ENCODE measurements around the gene HTR7. TPM values are rescaled to one million over a fixed set of nuclear protein-coding genes. Genes with fewer than 3 reads are reported as not detected.

HTR7 gene
- total and polyA plus RNA-seq, 2 of the 4 experiments (the other 2 are of a cell fraction) = 0.43 to 0.72 TPM

DNA sequence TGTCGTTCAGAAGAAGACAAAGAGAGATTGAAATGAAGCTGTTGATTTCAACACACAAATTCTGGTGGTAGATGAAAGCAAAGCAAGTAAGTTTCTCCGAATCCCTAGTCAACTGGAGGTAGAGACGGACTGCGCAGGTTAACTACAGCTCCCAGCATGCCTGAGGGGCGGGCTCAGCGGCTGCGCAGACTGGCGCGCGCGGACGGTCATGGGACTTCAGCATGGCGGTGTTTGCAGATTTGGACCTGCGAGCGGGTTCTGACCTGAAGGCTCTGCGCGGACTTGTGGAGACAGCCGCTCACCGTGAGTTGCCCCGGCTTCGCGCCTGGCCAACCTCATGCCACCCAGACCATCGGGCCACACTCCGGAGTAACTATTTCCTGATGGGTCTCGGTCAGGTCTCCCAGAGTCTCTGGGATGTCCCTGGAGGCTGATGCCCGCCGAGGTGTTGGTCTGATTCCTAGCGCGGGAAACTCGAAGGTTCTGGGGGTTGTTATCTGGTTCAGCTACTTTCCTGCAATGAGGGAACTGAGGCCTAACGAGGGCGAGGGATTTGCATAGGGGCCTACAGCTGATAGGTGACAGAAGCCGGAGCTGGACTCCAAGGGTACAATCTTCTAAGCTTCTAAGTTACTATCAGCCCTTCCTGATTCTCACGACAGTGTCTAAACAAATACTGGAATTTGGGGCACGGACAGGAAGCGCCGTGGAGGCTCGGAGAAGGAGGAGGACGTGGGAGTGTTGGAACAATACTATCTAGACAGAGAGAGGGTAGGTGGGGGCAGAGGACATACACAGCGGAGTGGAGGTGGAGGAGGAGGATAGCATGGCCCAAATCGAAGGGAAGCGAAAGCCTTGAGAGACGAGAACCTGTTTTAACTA is 14.2 kb upstream of the HTR7 start, which contains the start of gene RPP30:
Gene RPP30 (plus strand): TSS at position 209 of the 882 bp plus-strand sequence. CDS start 13 bp downstream, at position 222.
- Histone ChIP-seq H2BK20ac (ENCODE audit: low read depth, low read length) (0 out of 2 replicates have a peak within 1 kb of the TSS, but pooled peaks have one; percentile 12), H3K4ac (ENCODE audit: low read depth, low read length) (peak within 1 kb of the TSS; percentile 86), H4K5ac (ENCODE audit: low read depth, low read length) (peak within 1 kb of the TSS; percentile 79), H3K9me3 (ENCODE audit: control insufficient read depth, insufficient read depth, low read length) (no peaks in the 10 kb centered on the region), H3K14ac (replicated peaks; ENCODE audit: low read depth, low read length) (peak within 1 kb of the TSS; percentile 93), H3K4me2 (ENCODE audit: low read depth, low read length) (peak within 1 kb of the TSS; percentile 97), H2AFZ (replicated peaks; ENCODE audit: low read length, poor library complexity) (peak within 1 kb of the TSS; percentile 97), H3K27ac (ENCODE audit: insufficient read depth, low read length) (peak within 1 kb of the TSS; percentile 77), H4K8ac (ENCODE audit: low read depth in 2 of 2, low read length in 2 of 2) (peak within 1 kb of the TSS; percentile 21 to 94), H3K9ac (ENCODE audit: low read depth, low read length) (peak within 1 kb of the TSS; percentile 86), H2BK15ac (ENCODE audit: low read depth, low read length) (no peak within 1 kb of the TSS; the same call in 2 of the 3 replicates), H2AK9ac (replicated peaks; ENCODE audit: low read depth, low read length, poor library complexity) (peak within 1 kb of the TSS; percentile 47), H3K27me3 (ENCODE audit: control insufficient read depth, insufficient read depth, low read length) (peaks cover 13% of the 10 kb centered on the region), H4K91ac (ENCODE audit: insufficient read depth, low read depth, low read length) (no peak within 1 kb of the TSS), H2BK5ac (ENCODE audit: low read depth, low read length, poor library complexity, severe bottlenecking) (peak within 1 kb of the TSS; percentile 73), H3K56ac (ENCODE audit: extremely low read depth, insufficient read depth, low read length) (peak within 1 kb of the TSS; percentile 50; the same call in 1 of the 2 replicates), H3K4me3 (ENCODE audit: insufficient read depth, low read depth, low read length) (peak within 1 kb of the TSS; percentile 89), H3K9me1 (ENCODE audit: insufficient read depth, low read length) (peaks cover 2% of the 10 kb centered on the region; the same call in 1 of the 2 replicates), H3K23ac (ENCODE audit: low read depth, low read length) (peak within 1 kb of the TSS; percentile 88; the same call in 1 of the 2 replicates), H3K79me1 (ENCODE audit: low read depth in 1 of 2, low read length in 2 of 2) (peaks cover 12 to 16% of the 10 kb centered on the region in 2 experiments), H3K4me1 (ENCODE audit: control insufficient read depth, insufficient read depth, low read length) (peaks cover 2% of the 10 kb centered on the region; the same call in 1 of the 2 replicates), H4K20me1 (ENCODE audit: insufficient read depth, low read length) (no peaks in the 10 kb centered on the region), H2BK120ac (ENCODE audit: low read depth, low read length) (peak within 1 kb of the TSS; percentile 80), H3K36me3 (ENCODE audit: control insufficient read depth, insufficient read depth, low read length) (peaks cover 5% of the 10 kb centered on the region), H2AK5ac (ENCODE audit: low read depth, low read length) (no peak within 1 kb of the TSS), H3K18ac (ENCODE audit: low read depth, low read length) (no peak within 1 kb of the TSS)
- dilution Hi-C loops (cut with HindIII; ENCODE audit: low sequenced_read_pairs, unreplicated experiment) = no loop called here
- DNase-seq (peak; percentile 74), ATAC-seq (ENCODE audit: low read depth) (peak; percentile 99)
- TF ChIP-seq CHD1 (IDR thresholded peaks at IDR 0.05; ENCODE audit: low read depth, low read length) = no peak
- TF ChIP-seq FOS (IDR thresholded peaks at IDR 0.05; ENCODE audit: low read depth, low read length) = no peak
- no peak for TF ChIP-seq SMC3 (IDR thresholded peaks at IDR 0.05; ENCODE audit: low read depth, low read length)
- no peak for TF ChIP-seq MAFK (IDR thresholded peaks at IDR 0.05; ENCODE audit: low read depth, low read length)
- peak; percentile 89 for TF ChIP-seq MXI1 (IDR thresholded peaks at IDR 0.05; ENCODE audit: borderline replicate concordance, low read depth, low read length)
- TF ChIP-seq, protein P1, sequence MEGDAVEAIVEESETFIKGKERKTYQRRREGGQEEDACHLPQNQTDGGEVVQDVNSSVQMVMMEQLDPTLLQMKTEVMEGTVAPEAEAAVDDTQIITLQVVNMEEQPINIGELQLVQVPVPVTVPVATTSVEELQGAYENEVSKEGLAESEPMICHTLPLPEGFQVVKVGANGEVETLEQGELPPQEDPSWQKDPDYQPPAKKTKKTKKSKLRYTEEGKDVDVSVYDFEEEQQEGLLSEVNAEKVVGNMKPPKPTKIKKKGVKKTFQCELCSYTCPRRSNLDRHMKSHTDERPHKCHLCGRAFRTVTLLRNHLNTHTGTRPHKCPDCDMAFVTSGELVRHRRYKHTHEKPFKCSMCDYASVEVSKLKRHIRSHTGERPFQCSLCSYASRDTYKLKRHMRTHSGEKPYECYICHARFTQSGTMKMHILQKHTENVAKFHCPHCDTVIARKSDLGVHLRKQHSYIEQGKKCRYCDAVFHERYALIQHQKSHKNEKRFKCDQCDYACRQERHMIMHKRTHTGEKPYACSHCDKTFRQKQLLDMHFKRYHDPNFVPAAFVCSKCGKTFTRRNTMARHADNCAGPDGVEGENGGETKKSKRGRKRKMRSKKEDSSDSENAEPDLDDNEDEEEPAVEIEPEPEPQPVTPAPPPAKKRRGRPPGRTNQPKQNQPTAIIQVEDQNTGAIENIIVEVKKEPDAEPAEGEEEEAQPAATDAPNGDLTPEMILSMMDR (conservative IDR thresholded peaks at IDR 0.05; ENCODE audit: low read depth, low read length) = no peak
- CTCF ChIA-PET = interaction anchor here (0.9 to 1.4 kb wide), 4 partner anchors 8 to 130 kb away, joined by 3 to 5 read pairs (median 4); no protein-coding TSS in a partner anchor
- POLR2A ChIA-PET (ENCODE audit: unreplicated experiment) = no interaction called here
- WGBS, 2 experiments (ENCODE audit: extremely low coverage in 2 of 2, insufficient read length in 1 of 2) = 1% methylated on average over 17 of the region's 43 CpGs; no CpG with 5 or more reads in 1 of the 2 experiments
- intact Hi-C loops (cut with micrococcal nuclease) = loop anchor here (2.0 to 5.0 kb wide), 2 partner anchors 121 to 1035 kb away; partner anchors contain the start of gene FGFBP3
- no TSS peak for BruUV-seq (replicated peaks)
- in situ Hi-C loops (cut with MboI; ENCODE audit: low sequenced_read_pairs) = loop anchor here (25.0 kb wide), 1 partner anchor 1435 kb away; no protein-coding TSS in a partner anchor

All from IMR-90 (cell line).